GM10248 (cell line): ENCODE data around the gene LBP.
"Not testable (repeated sequence)": the region's sequence is repeated elsewhere in the genome, so short reads cannot be mapped to it uniquely, and the experiment has no call there.

Experiments used
- CTCF ChIA-PET: fragments of 300-600 bp; sonication (Branson Sonifier 250); formaldehyde crosslinking; extraction: SDS; loops from one replicate; lab custom pipeline; 2021; ENCODE audit warnings: antibody characterized with exemption; lab: Yijun Ruan, JAX
- POLR2A ChIA-PET: fragments of 350-650 bp; sonication (Branson Sonifier 250); formaldehyde crosslinking; extraction: SDS; loops from one replicate; lab custom pipeline; 2020; ENCODE audit warnings: antibody characterized with exemption; lab: Yijun Ruan, JAX
- DNase-seq: peaks from one replicate; pipeline ENCODE4 v3.0.0; 2012; ENCODE audit errors: extremely low spot score
- CTCF ChIP-seq: IDR thresholded peaks from 2 replicates; pipeline ENCODE4 v1.5.1; 2012; ENCODE audit warnings: mild to moderate bottlenecking, low read depth; ENCODE audit errors: extremely low read depth, missing control alignments, control extremely low read depth

The LBP gene

DNA sequence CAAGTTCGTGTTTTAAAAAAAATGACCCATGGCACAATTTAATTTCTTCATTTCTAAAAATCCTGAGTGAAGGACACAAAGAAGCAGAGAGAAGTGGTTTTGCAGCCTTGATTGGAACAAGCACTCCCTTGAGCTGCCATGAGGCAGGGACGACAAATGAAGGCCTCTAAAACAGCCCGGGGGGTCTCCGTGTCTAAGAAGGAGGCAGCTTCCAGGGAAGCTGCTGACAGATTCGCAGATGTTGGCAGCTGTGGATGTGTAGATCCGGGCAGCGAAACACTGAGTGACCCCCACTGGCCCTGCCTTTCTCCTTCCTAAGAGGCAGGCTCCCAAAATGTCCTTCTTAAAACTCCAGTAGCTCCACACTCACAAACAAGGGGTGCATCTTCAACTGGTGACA lies 9.6 kb upstream of the LBP start:
- POLR2A ChIA-PET = no interaction called here
- DNase-seq = no peak
- CTCF ChIA-PET = no interaction called here
- no peak for TF ChIP-seq CTCF

DNA sequence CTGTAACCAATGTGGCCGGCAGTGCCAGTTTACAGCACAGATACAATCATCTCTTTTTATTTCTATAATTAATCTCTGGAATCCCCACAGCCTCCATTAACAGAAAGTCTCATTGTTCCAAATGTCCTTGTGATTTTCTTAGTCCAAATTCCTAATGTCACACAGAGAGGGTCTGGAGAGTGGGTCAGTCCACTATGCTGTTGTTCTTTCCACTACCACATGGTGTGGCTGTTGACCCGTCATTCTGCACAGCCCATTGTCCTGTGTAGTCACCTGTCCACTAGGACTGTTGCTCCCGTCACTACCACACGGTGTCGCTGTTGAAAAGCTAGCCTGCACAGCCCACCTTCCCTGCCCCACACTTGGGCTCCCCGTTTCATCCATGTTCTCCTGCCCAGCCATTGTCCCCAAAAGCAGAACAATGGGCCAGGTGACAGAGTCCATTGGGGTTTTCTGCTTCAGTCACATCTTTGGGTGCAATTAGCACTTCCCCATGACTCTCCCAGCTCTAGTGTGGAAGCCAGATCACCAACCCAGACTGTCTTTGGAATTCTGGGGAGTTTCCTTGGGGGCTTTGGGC lies 8.6 kb upstream of the LBP start:
- ChIA-PET POLR2A (no interaction called here), CTCF (no interaction called here)
- no peak for DNase-seq
- no peak for TF ChIP-seq CTCF

DNA sequence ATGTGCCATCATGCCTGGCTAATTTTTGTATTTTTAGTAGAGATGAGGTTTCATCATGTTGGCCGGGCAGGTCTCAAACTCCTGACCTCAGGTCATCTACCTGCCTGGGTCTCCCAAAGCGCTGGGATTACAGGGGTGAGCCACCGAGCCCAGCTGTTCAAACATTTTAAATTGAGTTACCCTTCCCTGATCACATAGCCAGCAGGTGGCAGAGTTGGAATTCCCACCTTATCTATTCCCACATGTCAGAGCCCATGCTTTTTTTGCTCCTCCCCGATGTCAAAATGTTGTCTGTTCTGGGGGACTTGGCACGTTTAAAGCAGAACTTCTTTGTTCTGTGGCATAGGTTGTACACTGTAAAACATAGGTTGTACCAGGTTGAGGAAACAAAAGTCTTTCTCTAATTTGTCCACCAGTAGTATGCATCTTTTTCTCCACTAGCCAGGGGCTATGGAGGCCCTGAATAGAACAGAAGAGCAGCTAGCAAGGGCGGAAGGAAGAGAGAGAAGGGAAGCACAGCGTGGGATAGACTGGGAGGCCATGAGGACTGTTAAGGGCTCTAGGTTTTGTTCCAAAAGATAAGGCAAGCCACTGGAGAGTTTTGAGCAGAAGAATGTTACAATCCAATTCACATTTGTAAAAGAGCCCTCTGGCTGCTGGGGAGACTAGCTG lies 7.3 kb upstream of the LBP start:
- no peak for TF ChIP-seq CTCF
- CTCF ChIA-PET = no interaction called here
- POLR2A ChIA-PET = no interaction called here
- no peak for DNase-seq

DNA sequence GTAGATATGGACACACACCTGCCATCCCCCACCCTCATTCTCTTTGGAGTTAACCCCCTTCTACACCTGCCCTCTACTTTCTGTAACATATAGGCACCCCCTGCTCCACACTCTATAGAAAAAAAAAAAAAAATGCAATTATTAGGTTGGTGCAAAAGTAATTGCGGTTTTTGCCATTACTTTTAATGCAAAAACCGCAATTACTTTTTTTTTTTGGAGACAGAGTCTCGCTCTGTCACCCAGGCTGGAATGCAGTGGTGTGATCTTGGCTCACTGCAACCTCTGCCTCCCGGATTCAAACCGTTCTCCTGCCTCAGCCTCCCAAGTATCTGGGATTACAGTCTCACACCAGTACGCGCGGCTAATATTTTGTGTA lies 6.8 kb upstream of the LBP start:
- CTCF ChIA-PET, POLR2A ChIA-PET: not testable (repeated sequence)

DNA sequence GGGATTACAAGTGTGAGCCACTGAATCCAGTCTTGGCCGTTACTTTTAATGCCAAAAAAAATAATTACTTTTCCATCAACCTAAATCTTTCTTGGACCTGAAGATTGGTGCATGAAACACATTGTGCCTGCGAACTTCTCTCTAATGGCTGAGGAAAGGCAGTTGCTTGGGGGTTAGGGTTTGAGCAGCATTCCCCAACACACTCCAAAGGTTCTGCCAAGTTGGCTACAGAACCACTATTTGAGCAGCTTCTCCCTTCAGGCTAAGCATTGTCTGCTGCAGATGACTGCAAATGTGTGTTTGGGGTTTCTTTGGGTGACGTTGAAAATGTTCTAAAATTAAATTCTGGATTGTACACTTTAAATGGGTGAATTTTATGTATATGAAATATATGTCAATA lies 6.3 kb upstream of the LBP start:
- ChIA-PET CTCF (no interaction called here), POLR2A (no interaction called here)
- no peak for DNase-seq
- no peak for TF ChIP-seq CTCF

More for the DNA sequence above, 6.8 kb upstream of the LBP start:
- DNase-seq = not testable (repeated sequence)

- no peak for DNase-seq
- CTCF ChIA-PET = no interaction called here
- POLR2A ChIA-PET = no interaction called here
- TF ChIP-seq CTCF = no peak
Observed at GRCh38 chr20:38340693-38341092, 5.6 kb upstream of the LBP start.

DNA sequence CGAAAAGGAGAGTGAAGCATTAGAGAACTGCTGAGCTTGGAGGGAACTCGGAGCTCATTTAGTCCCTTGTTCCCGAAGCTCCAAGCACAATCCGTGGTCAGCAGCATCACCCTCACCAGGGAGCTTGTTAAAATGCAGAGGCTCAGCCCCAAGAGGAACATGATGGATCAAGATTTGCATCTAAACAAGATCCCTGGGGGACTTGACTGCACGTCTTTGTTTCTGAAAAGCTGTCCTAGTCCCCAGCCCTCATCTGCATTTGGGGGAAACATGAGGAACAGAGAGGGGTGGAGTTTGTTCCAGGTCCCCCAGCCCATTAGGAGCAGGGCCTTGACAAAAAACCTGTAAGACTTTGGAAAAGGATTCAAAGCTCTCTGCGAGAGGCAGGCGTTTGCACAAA lies 4.1 kb upstream of the LBP start:
- DNase-seq = no peak
- ChIA-PET POLR2A (no interaction called here), CTCF (interaction anchor here (1.2 kb wide), 1 partner anchor 121 kb away, joined by 3 read pairs; no protein-coding TSS in a partner anchor)
- no peak for TF ChIP-seq CTCF
